ENCODE data around the gene OPRL1.

DNA sequence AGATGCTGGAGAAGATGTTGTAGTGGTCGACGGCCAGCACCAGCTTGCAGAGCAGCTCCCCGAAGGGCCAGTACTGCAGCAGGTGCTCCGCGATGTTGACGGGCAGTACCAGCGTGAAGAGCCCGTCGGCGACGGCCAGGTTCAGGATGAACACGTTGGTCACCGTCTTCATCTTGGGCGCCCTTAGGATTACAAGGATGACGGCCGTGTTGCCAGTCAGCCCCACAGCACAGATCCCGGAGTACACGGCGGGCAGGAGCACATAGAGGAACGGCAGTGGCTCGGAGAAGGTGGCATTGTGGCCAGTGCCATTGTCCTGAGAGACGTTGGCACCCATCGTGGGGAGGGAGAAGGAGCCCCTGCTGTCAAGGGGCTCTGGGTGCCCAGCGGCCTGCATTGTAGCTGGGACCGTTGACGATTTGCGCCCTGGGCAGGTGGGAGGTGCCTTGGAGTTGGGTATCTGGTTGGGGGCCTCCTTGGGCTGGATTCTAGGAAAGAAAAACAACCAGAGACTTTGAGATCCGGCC is 26.6 kb downstream of the OPRL1 start:
- TF ChIP-seq, protein P1, sequence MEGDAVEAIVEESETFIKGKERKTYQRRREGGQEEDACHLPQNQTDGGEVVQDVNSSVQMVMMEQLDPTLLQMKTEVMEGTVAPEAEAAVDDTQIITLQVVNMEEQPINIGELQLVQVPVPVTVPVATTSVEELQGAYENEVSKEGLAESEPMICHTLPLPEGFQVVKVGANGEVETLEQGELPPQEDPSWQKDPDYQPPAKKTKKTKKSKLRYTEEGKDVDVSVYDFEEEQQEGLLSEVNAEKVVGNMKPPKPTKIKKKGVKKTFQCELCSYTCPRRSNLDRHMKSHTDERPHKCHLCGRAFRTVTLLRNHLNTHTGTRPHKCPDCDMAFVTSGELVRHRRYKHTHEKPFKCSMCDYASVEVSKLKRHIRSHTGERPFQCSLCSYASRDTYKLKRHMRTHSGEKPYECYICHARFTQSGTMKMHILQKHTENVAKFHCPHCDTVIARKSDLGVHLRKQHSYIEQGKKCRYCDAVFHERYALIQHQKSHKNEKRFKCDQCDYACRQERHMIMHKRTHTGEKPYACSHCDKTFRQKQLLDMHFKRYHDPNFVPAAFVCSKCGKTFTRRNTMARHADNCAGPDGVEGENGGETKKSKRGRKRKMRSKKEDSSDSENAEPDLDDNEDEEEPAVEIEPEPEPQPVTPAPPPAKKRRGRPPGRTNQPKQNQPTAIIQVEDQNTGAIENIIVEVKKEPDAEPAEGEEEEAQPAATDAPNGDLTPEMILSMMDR (IDR thresholded peaks at IDR 0.05) = no peak
- TF ChIP-seq POLR2A (IDR thresholded peaks at IDR 0.05) = no peak
